ENCODE results near the gene MFNG. TPM values are rescaled to one million over a fixed set of nuclear protein-coding genes. Genes with fewer than 3 reads are reported as not detected.

The MFNG gene
- total RNA-seq, 1 experiment from 2014 or later: 0.95 TPM

GRCh38 chr22:37449331-37450001, 36.7 kb downstream of the MFNG start:
- no peak for DNase-seq (ENCODE audit: low spot score)

- no peak for DNase-seq (ENCODE audit: low spot score)
Observed at GRCh38 chr22:37448516-37449127, 37.6 kb downstream of the MFNG start.

DNA sequence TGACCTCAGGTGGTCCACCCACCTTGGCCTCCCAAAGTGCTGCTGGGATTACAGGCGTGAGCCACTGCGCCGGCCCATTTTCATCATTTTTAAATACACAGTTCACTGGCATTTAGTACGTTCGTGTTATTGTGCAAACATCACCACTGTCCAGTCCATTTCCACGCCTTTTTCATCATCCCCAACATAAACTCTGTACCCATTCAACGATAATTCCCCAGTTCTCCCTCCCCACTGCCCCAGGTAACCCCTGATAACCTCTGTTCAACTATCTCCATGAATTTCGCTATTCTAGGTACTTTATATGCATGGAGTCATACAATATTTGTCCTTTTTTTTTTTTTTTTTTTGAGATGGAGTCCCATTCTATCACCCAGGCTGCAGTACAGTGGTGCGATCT, 40.7 kb downstream of the MFNG start:
- DNase-seq (ENCODE audit: low spot score): no peak

DNA sequence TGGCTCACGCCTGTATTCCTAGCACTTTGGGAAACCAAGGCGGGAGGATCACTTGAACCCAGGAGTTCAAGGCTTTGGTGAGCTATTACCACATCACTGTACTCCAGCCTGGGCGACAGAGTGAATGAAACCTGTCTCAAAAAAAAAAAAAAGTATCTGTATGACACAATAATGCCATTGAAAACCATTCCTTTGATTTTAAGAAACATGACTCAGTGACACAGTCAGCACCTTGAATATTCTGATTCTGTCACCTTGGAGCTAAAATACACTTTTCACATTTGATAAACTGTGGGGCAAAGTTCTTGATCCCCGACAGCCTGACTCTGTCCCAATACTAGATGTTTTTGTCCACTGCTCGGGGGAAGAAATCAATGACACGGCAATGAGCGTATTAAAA, 42.2 kb downstream of the MFNG start:
- DNase-seq (ENCODE audit: low spot score): no peak

- DNase-seq (ENCODE audit: low spot score): no peak
Observed at GRCh38 chr22:37443086-37443485, 43.1 kb downstream of the MFNG start.

DNA sequence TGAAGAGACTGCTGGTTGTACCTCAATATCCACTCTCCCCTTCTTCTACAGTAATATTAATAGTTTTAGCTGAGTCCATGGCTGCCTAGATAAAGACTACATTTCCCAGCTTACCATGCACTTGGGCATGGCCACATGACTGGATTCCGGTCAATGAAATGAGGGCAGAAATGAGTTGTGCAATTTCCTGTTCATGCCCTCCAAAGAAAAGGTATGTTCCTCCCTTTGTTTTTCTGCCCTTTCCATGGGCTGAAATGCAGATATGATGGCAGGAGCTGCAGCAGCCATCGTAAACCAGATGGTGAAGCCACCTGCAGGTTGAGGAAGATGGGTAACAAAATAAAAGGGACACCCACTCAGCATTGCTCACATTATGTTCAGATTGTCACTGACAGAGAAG, 43.6 kb downstream of the MFNG start:
- DNase-seq (ENCODE audit: low spot score): peak; percentile 29

DNA sequence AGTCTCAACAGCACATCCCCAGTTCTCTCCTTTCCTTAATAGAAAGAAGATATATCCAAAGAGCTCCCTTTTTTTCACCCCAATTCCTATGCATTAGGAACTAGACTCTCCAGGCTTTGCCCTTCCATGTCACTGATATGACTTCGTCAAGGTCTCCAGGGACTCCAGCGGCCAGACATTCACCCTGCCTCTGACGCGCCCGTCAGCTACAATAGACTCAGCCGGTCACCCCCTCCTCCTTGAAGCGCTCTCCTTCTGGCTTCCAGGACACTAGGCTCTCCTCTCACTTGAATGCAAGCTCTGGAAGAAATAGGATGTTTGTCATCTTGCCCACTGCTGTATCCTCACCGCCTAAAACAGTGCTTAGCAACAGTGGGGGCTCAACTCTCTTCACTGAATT, 44.0 kb downstream of the MFNG start:
- DNase-seq (ENCODE audit: low spot score): no peak

DNA sequence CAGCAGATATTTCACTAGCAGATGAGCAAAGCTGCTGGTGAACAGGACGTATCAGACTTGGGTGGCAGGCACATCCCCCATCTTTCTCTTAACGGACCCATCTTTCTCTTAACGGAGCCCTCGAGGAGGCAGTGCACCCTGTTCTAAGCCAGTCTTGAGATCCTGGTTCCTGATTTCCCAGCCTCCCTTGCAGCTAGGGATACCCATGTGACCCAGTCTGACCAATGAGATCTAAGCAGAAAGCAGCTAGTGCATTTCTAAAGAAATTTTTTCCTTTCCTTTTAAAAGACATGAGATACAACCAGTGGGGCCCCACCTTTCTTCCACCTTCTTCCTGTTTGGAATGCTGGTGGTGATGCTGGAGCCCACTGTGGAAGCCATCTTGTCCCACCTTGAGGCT, 45.3 kb downstream of the MFNG start:
- DNase-seq (ENCODE audit: low spot score): no peak

GRCh38 chr22:37439347-37439746, 46.8 kb downstream of the MFNG start:
- DNase-seq (ENCODE audit: low spot score): no peak

DNA sequence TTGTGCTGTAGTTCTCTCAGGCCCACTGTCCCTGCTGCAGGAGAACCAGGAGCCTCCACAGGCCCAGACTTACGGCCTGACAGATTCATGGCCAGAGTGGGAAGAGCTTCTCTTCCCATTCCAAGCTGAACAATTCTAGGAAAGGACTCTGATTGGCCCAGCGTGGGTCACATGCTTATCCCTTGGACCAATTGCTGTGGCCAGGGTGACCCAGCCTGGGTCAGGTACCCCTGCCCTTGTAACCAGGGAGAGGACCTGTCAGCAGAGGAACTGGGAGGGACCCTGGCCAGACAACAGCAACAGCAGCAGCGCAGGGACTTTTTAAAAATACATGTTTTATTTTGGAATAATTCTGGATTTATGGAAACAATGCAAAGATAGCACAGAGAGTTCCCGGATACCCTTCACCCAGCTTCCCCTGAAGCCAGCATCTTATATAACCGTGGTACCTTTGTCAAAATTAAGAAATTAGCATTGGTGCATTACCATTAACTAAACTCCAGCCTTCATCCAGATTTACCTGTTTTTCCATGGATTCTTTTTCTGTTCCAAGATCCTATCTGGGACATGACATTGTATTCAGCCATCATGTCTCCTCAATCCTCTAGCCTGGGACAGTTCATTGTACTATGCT, 50.1 kb downstream of the MFNG start:
- no peak for DNase-seq (ENCODE audit: low spot score)

GRCh38 chr22:37433786-37434185, 52.4 kb downstream of the MFNG start:
- DNase-seq (ENCODE audit: low spot score): no peak

GRCh38 chr22:37432708-37433054, 53.5 kb downstream of the MFNG start:
- DNase-seq (ENCODE audit: low spot score): no peak

DNA sequence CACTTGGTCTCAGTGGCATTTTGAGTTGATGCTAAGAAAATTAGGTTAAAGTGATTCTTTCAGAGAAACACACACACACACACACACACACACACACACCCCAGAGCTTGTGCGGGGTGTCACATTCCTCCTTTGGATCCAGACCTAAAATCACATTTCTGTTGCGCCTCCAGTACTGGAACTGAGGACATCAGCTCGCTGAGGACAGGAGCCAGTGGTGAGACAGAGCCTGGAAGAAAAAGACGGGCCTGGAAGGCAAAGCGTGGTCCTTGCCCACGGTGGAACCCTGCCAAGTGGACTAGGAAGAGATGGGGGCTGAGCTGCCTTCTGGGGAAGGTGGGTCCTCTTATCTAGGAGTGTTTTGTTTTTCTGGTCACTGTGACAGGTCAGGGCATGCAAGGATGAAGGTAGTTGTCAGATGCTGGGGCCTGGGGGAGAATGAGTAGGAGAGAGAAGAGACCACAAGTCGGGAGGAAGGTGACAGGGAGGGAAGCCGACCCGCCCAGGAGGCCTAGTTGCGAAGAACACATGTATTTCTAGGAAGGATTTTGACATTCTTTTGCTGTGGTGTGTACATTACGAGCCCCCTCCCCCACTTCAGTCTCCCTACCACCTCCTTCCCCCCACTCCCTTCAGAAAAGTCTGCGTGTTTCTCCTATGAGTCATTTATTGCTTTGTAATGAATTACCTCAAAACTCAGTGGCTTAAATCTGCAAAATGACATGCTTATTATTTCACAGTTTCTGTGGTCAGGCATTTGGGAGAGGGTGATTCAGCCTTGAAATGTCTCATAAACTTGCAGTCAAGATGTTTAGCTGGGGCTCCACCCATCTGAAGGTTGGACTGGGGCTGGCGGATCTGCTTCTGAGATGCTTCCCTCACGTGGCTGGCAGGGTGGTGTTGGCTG, 54.1 kb downstream of the MFNG start:
- peak; percentile 96 for DNase-seq (ENCODE audit: low spot score)

DNA sequence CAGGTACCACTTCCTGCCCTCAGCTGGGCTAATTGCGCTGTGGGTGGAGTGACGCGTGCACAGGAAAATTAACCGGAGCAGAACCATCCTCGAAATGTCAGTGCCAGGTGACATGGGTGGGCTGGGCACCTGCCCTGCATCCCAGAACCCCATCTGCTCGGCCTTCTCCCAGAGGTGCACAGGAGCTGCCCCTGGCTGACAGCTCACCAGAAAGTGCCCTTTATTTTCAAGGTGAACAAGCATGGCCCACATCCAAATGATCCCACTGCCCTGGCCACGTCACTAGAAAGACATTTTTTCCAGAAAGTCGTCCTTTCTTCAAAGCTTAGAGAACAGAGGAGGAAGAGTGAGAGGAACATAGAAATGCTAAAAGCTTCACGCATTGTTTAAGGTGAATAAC, 54.8 kb downstream of the MFNG start:
- DNase-seq (ENCODE audit: low spot score): peak; percentile 46

GRCh38 chr22:37430941-37431340, 55.2 kb downstream of the MFNG start:
- no peak for DNase-seq (ENCODE audit: low spot score)

GRCh38 chr22:37428649-37429586, 57.3 kb downstream of the MFNG start:
- peak; percentile 13 for DNase-seq (ENCODE audit: low spot score)

GRCh38 chr22:37427711-37428635, 58.2 kb downstream of the MFNG start:
- no peak for DNase-seq (ENCODE audit: low spot score)

DNA sequence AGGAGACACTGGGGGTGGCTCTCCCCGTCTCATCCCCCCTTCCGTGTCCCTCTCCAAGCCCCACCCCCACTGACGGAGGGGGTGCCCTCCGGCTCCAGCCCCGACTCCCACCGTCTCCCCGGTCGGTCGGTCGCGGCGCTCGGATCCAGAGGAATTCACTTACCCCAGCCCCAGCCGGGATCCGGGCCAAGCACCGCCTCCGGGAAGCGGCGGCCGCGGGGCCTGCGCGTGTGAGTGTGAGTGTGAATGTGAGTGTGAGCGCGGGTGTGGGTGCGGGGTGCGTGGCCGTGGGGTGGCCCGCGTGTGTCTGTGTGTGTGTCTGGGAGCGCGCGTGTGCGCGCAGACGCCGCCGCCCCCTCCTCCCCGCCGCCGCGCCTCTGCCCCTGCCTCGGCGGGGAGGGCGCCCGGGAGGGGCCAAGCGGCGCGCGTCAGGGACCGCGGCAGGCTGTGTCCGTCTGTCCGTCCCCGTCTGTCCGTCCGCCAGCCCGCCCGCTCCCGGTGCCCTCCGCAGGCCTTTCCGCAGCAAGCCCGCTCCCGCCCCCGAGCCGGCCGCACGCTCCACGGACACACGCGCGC, 59.0 kb downstream of the MFNG start, which contains the start of gene ELFN2:
TSS of gene ELFN2 (minus strand) at position 345 of the 576 bp plus-strand sequence. CDS start 51,945 bp downstream, outside the sequence.
- DNase-seq (ENCODE audit: low spot score): no peak

DNA sequence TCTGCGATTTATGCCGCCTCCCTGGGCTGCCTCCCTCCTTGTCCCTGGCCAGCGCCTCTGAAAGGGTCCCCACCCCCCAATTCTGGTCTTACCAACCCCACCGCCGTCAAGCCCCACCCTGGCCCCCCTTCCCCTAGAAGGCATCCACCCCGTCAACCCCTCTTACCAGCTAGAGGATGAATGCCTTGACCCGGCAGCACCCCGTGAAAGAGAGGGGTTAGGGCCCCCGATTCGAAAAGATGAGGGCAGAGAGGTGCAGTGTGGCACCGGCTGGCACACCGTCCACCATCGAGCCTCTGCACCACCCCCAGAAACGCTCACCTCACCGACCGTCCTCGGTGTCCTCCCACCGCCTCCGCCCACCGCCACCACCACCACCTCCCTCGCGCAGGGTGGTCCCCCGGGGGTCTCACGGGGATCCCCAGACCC, 59.5 kb downstream of the MFNG start:
- no peak for DNase-seq (ENCODE audit: low spot score)

Data from A172 (cell line).